NCI-H526 treated with DMSO at 0.1 percent for 48 hours (cell line): Measurements from ENCODE around the gene HCN3.
"Not testable (repeated sequence)": the region's sequence is repeated elsewhere in the genome, so short reads cannot be mapped to it uniquely, and the experiment has no call there.

Experiments used
- DNase-seq: peaks from one replicate; lab custom pipeline; 2025; lab: John Stamatoyannopoulos, UW

The HCN3 gene

GRCh38 chr1:155309423-155310021, 32.3 kb downstream of the HCN3 start:
- DNase-seq = no peak

GRCh38 chr1:155313261-155313660, 36.0 kb downstream of the HCN3 start:
- DNase-seq = no peak

- DNase-seq = no peak
Observed at GRCh38 chr1:155316922-155317321, 39.7 kb downstream of the HCN3 start.

GRCh38 chr1:155318082-155318481, 40.8 kb downstream of the HCN3 start:
- no peak for DNase-seq

GRCh38 chr1:155319536-155319935, 42.3 kb downstream of the HCN3 start:
- no peak for DNase-seq

- DNase-seq = no peak
Observed at GRCh38 chr1:155320252-155320651, 43.0 kb downstream of the HCN3 start.

- DNase-seq = peak; percentile 91
Observed at GRCh38 chr1:155320661-155321617, 43.7 kb downstream of the HCN3 start, which contains the start of gene RUSC1. Gene RUSC1, plus strand, starts transcription at chr1:155320894. Its CDS starts 880 bp downstream, at chr1:155321774.

- DNase-seq = no peak
Observed at GRCh38 chr1:155321639-155322503, 44.6 kb downstream of the HCN3 start.

- no peak for DNase-seq
Observed at GRCh38 chr1:155322571-155322952, 45.3 kb downstream of the HCN3 start.

GRCh38 chr1:155322953-155323728, 45.9 kb downstream of the HCN3 start:
- peak; percentile 94 for DNase-seq

- peak; percentile 80 for DNase-seq
Observed at GRCh38 chr1:155323729-155324036, 46.4 kb downstream of the HCN3 start.

- DNase-seq = peak; percentile 99
Observed at GRCh38 chr1:155324037-155324716, 46.9 kb downstream of the HCN3 start.

- peak; percentile 85 for DNase-seq
Observed at GRCh38 chr1:155324717-155325602, 47.7 kb downstream of the HCN3 start.

GRCh38 chr1:155325603-155325893, 48.3 kb downstream of the HCN3 start:
- no peak for DNase-seq

GRCh38 chr1:155326020-155326526, 48.8 kb downstream of the HCN3 start:
- DNase-seq = no peak

- DNase-seq = no peak
Observed at GRCh38 chr1:155326631-155327037, 49.4 kb downstream of the HCN3 start.

GRCh38 chr1:155327981-155328380, 50.7 kb downstream of the HCN3 start:
- DNase-seq = no peak

- not testable (repeated sequence) for DNase-seq
Observed at GRCh38 chr1:155328856-155329255, 51.6 kb downstream of the HCN3 start.

- DNase-seq = no peak
Observed at GRCh38 chr1:155329980-155330598, 52.8 kb downstream of the HCN3 start.

- DNase-seq = no peak
Observed at GRCh38 chr1:155334962-155335361, 57.7 kb downstream of the HCN3 start.
